Spinal cord (tissue), 10 donors: Measurements from ENCODE around the gene FAP. TPM values are rescaled to one million over a fixed set of nuclear protein-coding genes. Genes with fewer than 3 reads are reported as not detected.

Source experiments
- DNase-seq, 6 donors: peaks; one replicate each; pipeline versions ENCODE4 v3.0.0 to v3.0.0-alpha.2; 2013 to 2015; ENCODE audit warnings: low spot score in 6 of 6, low read depth in 4 of 6
- H3K27ac ChIP-seq: one replicate; pipeline ENCODE4 v1.5.1; 2013; ENCODE audit warnings: low read depth, low read length, control low read depth
- H3K27me3 ChIP-seq: one replicate; pipeline ENCODE4 v1.6.1; 2013; ENCODE audit warnings: low read length; ENCODE audit not compliant: control insufficient read depth, insufficient read depth
- H3K36me3 ChIP-seq: one replicate; pipeline ENCODE4 v1.6.1; 2013; ENCODE audit warnings: low read length; ENCODE audit not compliant: control insufficient read depth, insufficient read depth
- H3K4me1 ChIP-seq: one replicate; pipeline ENCODE4 v1.6.1; 2013; ENCODE audit warnings: low read length; ENCODE audit not compliant: control insufficient read depth, insufficient read depth
- H3K4me3 ChIP-seq: one replicate; pipeline ENCODE4 v1.5.1; 2013; ENCODE audit warnings: low read depth, low read length, control low read depth
- H3K9me3 ChIP-seq: one replicate; pipeline ENCODE4 v1.6.1; 2013; ENCODE audit warnings: low read length; ENCODE audit not compliant: control insufficient read depth, insufficient read depth
- WGBS: methylation state at CpG from one replicate; pipeline ENCODE4 v1.1.5; 2013; ENCODE audit warnings: missing lambda C conversion rate; ENCODE audit not compliant: insufficient coverage; 5-methylcytosine and 5-hydroxymethylcytosine counted together
- polyA plus RNA-seq, 2 donors: library from polyadenylated mRNA; unstranded; fragments of 120-200 nt; gene quantifications; one replicate each; pipeline ENCODE4 v1.2.1, GENCODE V29; 2013; ENCODE audit not compliant: insufficient read length in 2 of 2
- total RNA-seq, 2 donors: library from RNA; depleted of rRNA in 1 of 2; stranded (reverse); fragments of 120-200 nt in 1 of 2; fragments of >200 nt in 1 of 2; gene quantifications; one replicate each; pipeline versions ENCODE4 v1.2.3 to v1.2.4, GENCODE V29; 2013 to 2014
- donor health status: healthy.

Gene FAP
- total and polyA plus RNA-seq, 4 donors = 10.2 to 27.6 (median 17.3) TPM

GRCh38 chr2:162200636-162201035, 42.6 kb downstream of the FAP start:
- Histone ChIP-seq H3K36me3 (no peaks in the 10 kb centered on the region), H3K27ac (no peak overlapping the region), H3K4me1 (no peaks in the 10 kb centered on the region), H3K4me3 (no peak overlapping the region), H3K27me3 (no peaks in the 10 kb centered on the region), H3K9me3 (no peaks in the 10 kb centered on the region)
- no CpG with 5 or more reads among the region's 1 CpG for WGBS
- no peak for DNase-seq

- no CpG with 5 or more reads among the region's 1 CpG for WGBS
- H3K36me3 ChIP-seq = no peaks in the 10 kb centered on the region
- H3K9me3 ChIP-seq = no peaks in the 10 kb centered on the region
- H3K27ac ChIP-seq = no peak overlapping the region
- no peaks in the 10 kb centered on the region for H3K4me1 ChIP-seq
- H3K4me3 ChIP-seq = no peak overlapping the region
- DNase-seq = no peak
- H3K27me3 ChIP-seq = no peaks in the 10 kb centered on the region
Measured at GRCh38 chr2:162199913-162200312, 43.3 kb downstream of the FAP start.

- Histone ChIP-seq H3K36me3 (no peaks in the 10 kb centered on the region), H3K4me1 (no peaks in the 10 kb centered on the region), H3K27me3 (no peaks in the 10 kb centered on the region), H3K27ac (no peak overlapping the region), H3K9me3 (no peaks in the 10 kb centered on the region), H3K4me3 (no peak overlapping the region)
- DNase-seq = no peak
- WGBS = 95% methylated on average over 4 of the region's 9 CpGs
Measured at GRCh38 chr2:162198239-162198638, 45.0 kb downstream of the FAP start.

GRCh38 chr2:162197069-162197825, 46.0 kb downstream of the FAP start:
- no peaks in the 10 kb centered on the region for H3K36me3 ChIP-seq
- H3K27ac ChIP-seq = no peak overlapping the region
- H3K4me1 ChIP-seq = no peaks in the 10 kb centered on the region
- DNase-seq = no peak
- H3K9me3 ChIP-seq = no peaks in the 10 kb centered on the region
- no peaks in the 10 kb centered on the region for H3K27me3 ChIP-seq
- H3K4me3 ChIP-seq = no peak overlapping the region
- no CpG with 5 or more reads among the region's 2 CpGs for WGBS

- Histone ChIP-seq H3K27me3 (no peaks in the 10 kb centered on the region), H3K4me1 (no peaks in the 10 kb centered on the region), H3K4me3 (no peak overlapping the region), H3K36me3 (no peaks in the 10 kb centered on the region), H3K9me3 (no peaks in the 10 kb centered on the region), H3K27ac (no peak overlapping the region)
- DNase-seq = no peak
- 100% methylated on average over 1 of the region's 7 CpGs for WGBS
Measured at GRCh38 chr2:162196638-162197037, 46.6 kb downstream of the FAP start.

GRCh38 chr2:162188451-162188850, 54.8 kb downstream of the FAP start:
- Histone ChIP-seq H3K36me3 (no peaks in the 10 kb centered on the region), H3K27me3 (no peaks in the 10 kb centered on the region), H3K4me3 (no peak overlapping the region), H3K27ac (no peak overlapping the region), H3K9me3 (no peaks in the 10 kb centered on the region), H3K4me1 (no peaks in the 10 kb centered on the region)
- no CpG with 5 or more reads among the region's 3 CpGs for WGBS
- peak in 1 of 6 donors; percentile 31 for DNase-seq

- Histone ChIP-seq H3K36me3 (no peaks in the 10 kb centered on the region), H3K4me1 (no peaks in the 10 kb centered on the region), H3K27ac (no peak overlapping the region), H3K4me3 (no peak overlapping the region), H3K27me3 (no peaks in the 10 kb centered on the region), H3K9me3 (no peaks in the 10 kb centered on the region)
- no CpG with 5 or more reads among the region's 5 CpGs for WGBS
- DNase-seq = no peak
Measured at GRCh38 chr2:162185541-162186232, 57.6 kb downstream of the FAP start.

- WGBS = no CpG with 5 or more reads among the region's 2 CpGs
- DNase-seq = no peak
- Histone ChIP-seq H3K27ac (no peak overlapping the region), H3K9me3 (no peaks in the 10 kb centered on the region), H3K4me3 (no peak overlapping the region), H3K4me1 (no peaks in the 10 kb centered on the region), H3K27me3 (no peaks in the 10 kb centered on the region), H3K36me3 (no peaks in the 10 kb centered on the region)
Measured at GRCh38 chr2:162184821-162185450, 58.3 kb downstream of the FAP start.

- no peaks in the 10 kb centered on the region for H3K9me3 ChIP-seq
- 67% methylated on average over 6 of the region's 6 CpGs for WGBS
- no peaks in the 10 kb centered on the region for H3K36me3 ChIP-seq
- H3K4me3 ChIP-seq = no peak overlapping the region
- peak in 1 of 6 donors; percentile 92 for DNase-seq
- no peak overlapping the region for H3K27ac ChIP-seq
- no peaks in the 10 kb centered on the region for H3K27me3 ChIP-seq
- H3K4me1 ChIP-seq = no peaks in the 10 kb centered on the region
Measured at GRCh38 chr2:162184359-162184758, 58.9 kb downstream of the FAP start.
